Activated CD8-positive, alpha-beta memory T cell treated with anti-CD3 and anti-CD28 coated beads, Interleukin-2, amount 50 U/mL, for 48 hours (primary cell): ENCODE results near the gene PTPRK.
"Not testable (repeated sequence)": the region's sequence is repeated elsewhere in the genome, so short reads cannot be mapped to it uniquely, and the experiment has no call there.

Experiments used
- DNase-seq: peaks from one replicate; pipeline ENCODE4 v3.0.0-alpha.2; 2020

PTPRK gene

GRCh38 chr6:128487746-128488145 lies 32.7 kb downstream of the PTPRK start:
- no peak for DNase-seq

DNA sequence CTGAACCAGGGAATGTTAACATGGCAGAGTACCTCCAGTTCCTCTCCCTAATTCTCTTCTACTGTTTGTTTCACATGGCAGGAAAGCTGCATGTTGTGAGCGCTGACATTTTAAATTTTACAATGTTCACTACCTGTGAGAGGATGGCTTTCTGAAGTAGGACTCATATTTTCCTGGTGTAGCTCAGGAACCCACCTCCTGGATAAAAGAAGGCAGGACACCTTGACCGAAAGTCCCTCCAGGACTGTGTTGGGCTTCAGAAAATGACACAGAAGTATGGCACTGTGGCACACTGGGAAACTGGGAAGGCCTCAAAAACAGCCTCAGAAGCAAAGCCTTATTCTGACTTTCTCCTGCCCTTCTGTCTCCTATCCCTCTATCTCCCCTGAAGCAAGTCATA lies 33.3 kb downstream of the PTPRK start:
- no peak for DNase-seq

- DNase-seq = not testable (repeated sequence)
Observed at GRCh38 chr6:128486580-128486979, 33.8 kb downstream of the PTPRK start.

DNA sequence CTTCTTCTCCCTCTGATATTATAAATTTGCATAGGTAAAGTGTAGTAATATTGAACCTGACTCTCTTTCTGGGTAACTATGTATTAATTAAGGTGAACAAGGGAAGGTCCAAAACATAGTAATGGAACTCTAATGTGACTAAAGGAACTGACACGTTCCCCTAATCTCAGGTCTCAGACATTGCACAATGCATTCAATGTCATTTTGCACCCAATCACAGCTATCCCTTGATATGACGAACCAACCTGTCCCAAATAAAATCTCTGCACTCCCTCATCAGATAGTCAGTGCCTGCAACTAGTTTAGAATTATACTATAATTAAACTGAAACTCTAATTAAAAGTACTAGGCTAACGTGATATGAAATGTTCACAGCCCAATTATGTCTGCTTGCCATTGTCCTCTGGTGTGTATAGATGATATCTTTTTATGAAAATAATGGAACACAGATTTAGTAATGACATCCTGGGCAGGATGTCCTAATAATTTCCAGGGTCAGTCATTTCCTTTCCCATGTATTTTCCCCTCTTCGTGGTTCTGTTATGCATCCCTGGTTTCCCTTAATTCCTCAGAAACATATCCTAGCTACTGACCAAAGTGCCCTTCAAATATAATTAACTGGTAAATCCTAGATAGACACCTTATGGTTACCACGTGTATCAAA lies 36.8 kb downstream of the PTPRK start:
- DNase-seq = no peak

DNA sequence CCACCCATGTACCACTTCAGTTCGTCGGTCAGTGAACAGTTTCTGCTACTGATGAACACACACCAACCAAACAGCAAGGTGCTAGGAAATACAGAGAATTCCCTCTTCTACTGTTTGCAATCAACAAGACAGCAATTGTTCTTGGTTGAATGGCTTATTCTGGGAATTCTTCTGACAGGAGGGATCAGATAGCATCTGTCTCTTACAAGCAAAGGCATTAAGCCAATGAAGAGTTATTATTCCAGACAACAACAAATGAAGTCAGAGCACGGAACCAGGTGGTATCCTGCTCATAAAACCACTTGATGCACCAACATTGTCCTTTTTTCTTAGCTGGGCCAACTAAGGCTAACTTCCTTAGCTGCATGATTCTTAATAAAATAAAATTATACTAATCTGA lies 37.8 kb downstream of the PTPRK start:
- DNase-seq = no peak

DNA sequence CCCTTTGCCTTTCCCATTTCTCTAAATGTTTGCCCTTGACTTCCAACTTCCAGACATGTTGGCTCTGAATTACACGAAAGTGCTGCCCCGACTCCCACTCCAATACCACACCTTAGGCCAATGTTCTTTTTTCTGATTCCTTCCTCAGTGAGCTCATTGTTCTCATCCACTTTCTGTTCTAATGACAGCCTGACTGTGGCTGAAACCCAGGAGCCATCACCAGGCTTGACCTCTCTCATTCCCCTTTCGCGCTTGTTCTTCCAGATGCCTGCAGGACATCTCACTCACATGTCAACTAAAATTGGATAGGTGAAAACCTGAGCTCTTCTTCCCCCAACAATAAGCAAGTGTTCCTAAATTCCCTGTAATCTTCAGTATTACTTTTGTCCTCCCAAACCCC lies 40.4 kb downstream of the PTPRK start:
- DNase-seq = no peak

DNA sequence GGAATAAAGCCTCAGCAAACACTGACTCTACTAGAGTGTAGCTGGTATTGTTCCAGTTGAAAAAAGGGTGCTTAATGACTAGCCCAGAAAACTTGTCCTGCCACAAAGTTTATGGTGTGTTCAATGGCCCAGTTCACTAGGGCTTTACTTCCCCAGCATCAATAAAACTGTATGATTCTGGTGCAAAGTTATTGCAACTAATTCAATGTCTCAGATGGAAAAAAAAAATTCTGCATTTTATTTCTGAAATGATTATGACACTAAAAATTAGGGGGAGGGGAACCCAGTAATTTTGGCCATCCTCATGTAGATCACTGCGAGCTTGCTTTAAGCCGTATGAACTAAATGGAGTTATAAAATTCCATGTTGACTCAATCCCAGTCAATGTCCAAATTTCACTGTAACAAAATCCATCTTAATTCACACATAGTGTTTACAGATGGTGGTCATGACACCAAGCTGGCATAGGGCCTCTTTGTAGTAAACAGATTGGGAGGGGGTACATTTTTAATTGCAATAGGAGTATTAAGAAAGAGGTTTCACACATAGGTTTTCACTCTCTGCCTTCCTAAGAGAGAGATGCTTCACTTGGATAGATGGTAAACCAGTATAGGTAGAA lies 41.2 kb downstream of the PTPRK start:
- DNase-seq = no peak

DNA sequence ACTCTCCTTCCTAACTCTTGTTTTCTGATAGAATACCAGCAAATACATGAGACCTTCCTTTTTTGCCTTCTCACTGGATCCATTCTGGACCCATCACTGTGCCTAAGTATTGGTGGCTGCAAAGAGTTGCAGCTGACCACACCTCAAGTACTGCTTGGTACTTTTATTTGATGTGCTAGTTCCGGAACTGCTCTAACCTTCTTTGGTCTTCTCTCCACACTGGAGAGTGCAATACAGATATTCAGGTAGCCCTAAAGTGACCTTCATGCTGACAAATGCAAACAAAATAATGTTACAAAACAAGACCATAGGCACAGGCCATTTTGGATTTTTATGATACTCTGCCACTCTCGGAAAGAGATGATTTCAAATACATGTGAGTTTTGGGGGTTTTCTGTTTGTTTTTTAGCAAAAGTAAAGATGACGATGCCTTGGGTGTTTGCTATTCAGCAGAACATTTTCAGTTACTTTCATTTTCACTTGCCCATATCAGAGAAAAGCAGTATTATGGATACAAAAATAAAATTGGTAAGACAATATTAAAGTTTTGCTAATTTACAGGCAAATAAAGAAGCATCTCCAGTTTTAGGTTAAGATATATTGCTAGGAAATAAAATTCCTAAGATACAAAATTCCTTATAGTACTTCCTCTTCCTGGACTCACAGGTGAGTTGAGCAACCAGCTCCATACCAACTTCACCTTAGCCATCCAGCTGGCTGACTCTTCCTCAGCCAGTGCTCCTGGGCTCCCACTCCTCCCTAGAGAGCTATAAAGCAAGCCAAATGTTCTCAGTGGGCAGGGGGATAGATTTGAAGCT lies 42.0 kb downstream of the PTPRK start:
- no peak for DNase-seq

- DNase-seq = no peak
Observed at GRCh38 chr6:128474933-128475332, 45.5 kb downstream of the PTPRK start.

DNA sequence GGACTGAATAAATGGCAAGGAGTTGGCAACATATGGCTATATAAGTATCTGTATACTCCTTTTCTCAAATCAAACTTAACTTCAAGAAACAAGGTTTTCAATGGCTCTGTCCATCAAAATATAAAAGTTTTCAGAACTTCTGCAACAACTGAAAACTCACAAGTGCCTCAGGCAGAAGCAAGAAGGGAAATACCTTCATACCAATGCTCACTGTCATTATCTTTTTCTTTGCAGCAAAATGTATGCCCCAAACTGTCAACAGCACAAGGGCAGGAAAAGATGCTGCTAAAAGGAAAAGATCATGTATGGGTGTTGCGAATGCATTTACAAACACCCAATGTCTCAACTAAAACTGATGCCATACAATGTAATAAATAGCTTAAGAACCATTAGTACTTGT lies 45.9 kb downstream of the PTPRK start:
- no peak for DNase-seq

- no peak for DNase-seq
Observed at GRCh38 chr6:128471907-128472306, 48.5 kb downstream of the PTPRK start.

DNA sequence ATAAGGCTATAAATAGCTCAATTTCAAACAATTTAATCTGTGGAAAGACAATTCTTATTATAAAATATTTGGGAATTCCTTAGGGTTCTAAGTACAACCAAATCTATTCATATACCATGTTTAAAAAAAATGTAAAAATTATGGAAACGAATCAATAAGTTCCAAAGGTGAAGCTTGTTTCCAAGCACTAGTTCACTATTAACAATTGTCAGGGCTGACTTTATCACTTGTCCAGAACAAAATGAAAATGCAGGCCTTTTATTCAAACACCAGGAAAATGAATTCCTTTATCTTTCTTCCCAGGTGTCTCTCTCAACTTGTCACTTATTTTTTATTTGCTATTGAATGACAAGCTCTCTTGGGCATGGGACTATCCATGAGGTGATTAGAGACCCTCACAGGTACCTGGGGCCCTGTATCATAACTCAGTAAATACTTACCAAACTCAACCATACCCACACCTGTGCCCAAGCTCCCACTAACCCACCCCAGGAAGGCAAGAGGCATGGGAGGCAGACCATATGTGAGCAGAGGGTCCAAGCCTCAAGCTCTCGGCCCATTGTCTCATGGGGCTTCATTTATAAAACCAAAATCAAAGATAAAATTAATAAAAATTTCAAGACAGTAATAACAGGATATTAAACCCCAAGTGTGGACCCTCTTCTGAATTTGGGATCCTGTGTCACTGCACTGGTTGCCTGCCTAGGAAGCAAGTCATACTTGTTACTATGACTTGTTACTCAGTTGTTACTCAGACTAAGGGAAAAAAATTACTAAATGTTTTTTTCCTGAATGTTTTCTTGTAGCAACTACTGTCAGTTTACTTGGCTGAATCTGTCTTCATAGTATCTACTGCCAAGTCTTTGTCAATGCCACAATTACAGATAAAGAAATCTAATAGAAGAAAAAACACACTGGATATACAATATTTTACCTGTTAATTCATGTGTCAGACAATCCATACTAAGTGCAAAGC lies 54.7 kb downstream of the PTPRK start:
- DNase-seq = no peak

GRCh38 chr6:128464790-128465189 lies 55.6 kb downstream of the PTPRK start:
- no peak for DNase-seq

DNA sequence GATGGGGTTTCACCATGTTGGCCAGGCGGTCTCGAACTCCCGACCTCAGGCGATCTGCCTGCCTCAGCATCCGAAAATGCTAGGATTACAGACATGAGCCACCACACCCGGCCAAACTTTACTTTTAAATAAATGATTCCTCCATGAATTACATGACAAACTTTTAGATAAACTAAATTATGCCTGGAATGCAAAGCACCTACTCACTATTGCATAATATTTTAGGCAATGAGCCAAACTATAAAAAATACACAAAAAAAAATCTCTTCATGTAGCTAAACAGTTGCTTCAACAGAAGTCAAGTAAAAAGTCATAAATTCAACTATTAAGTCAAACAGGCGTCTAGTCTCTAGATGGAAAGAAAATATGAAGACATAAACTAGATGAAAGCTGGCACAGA lies 56.5 kb downstream of the PTPRK start:
- no peak for DNase-seq

GRCh38 chr6:128461501-128461900 lies 58.9 kb downstream of the PTPRK start:
- DNase-seq = no peak

- DNase-seq = no peak
Observed at GRCh38 chr6:128456510-128457230, 63.7 kb downstream of the PTPRK start.

DNA sequence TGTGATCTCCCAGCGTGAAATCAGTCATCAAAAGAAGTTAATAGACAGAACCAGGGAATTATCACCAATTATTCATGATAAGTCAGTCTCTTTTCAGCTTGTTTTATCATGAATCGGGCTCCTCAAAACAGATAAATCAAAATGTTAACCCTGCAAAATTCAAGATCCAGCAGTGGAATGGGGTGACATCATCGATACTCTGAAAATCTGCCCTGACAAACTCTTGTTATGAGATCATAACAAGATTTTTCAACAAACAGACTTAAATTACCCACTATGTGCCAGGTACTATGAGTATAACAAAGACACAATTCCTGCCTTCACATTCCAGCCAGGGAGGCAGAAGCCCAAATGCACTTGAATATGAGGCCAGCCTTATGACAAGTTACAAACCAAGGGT lies 64.4 kb downstream of the PTPRK start:
- DNase-seq = no peak

GRCh38 chr6:128452713-128453112 lies 67.7 kb downstream of the PTPRK start:
- DNase-seq = no peak

- no peak for DNase-seq
Observed at GRCh38 chr6:128446497-128446896, 73.9 kb downstream of the PTPRK start.

DNA sequence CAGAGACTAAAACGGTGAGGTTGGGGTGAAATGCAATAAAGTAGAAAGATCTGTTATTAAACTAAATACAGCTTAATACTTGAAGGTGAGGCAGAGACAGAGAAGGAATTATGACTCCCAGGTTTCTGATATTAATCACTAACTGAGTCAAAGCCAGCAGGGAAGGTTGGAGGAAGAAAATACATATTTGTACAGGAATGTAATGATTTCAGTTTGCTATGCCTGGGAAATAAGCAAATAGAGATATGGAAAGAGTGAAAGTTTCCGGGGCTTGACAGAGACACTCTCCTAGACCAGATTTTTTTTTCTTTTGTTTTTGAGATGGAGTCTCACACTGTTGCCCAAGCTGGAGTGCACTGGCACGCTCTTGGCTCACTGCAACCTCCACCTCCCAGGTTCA lies 76.8 kb downstream of the PTPRK start:
- DNase-seq = no peak

DNA sequence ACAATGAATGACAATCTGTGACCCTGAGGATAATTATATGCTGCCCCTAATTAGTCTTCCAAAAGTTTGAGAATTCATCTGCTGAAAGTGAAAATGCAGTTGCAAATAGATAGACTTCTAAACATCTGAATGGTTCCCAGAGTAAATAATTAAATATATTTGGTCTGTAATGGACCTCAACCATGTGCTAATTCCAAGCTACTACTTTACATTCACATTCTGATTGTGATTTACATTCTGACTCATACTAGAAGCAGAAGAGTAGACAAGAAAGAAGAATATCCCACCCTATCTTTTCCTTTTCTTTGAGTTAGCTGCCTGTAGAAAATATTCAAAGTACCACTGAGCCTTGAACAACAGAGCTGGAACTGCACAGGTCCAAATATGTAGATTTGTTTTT lies 80.8 kb downstream of the PTPRK start:
- no peak for DNase-seq

- no peak for DNase-seq
Observed at GRCh38 chr6:128438393-128438792, 82.0 kb downstream of the PTPRK start.
